Measurements from ENCODE around the gene IRGC.

Gene IRGC

DNA sequence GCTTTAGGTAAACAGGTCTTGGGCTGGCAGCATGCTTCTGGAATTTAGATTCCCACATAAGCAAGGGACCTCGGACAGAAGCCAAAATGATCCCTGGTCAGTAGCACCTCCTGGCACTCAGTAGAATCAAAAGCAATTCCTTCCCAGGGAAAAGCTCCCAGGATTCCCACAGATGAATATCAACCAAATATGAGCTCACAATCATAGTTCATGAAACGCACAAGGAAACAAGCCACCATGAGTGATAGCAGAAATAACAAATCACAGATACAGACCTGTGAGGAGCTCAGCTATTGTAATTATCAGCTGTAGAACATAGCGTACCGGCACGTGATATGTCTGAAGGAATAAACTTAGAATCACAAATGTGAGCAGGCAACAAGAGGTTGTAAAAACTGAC, 24.1 kb upstream of the IRGC start:
- DNase-seq (ENCODE audit: low read depth) = no peak

DNA sequence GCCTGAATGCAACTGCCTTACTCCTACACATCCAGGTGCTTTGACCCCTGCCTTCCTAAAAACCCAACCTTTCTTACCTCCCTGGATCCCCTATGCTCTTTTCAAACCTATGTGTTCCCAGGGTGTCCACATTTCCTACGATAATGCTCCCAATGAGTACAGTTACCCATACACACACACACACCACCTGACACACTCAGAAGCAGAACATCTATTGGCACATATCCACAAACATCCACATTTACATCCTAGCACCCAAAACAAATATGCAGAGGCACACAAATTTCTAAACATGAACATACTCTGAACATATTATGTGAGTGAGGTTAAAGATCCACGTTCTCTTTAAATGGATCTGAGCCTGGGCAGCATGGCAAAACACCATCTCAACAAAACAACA, 23.5 kb upstream of the IRGC start:
- no peak for DNase-seq (ENCODE audit: low read depth)

DNA sequence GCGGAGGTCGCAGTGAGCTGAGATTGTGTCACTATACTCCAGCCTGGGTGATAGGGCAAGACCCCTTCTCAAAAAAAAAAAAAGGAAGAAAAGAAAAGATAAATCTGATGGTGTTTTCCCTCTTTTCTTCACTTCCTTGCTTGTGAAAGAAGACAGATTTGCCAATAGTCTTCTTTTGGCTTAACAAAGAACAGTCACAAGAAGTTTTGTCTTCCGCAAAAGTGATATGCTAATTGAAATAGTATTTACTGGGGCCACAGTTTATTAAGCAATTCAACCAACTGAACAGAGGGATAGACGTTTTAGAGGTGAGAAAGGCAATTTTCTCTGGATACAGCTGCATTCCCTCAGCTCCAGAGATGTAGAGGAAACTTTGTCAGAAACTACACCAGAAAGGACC, 23.0 kb upstream of the IRGC start:
- no peak for DNase-seq (ENCODE audit: low read depth)

DNA sequence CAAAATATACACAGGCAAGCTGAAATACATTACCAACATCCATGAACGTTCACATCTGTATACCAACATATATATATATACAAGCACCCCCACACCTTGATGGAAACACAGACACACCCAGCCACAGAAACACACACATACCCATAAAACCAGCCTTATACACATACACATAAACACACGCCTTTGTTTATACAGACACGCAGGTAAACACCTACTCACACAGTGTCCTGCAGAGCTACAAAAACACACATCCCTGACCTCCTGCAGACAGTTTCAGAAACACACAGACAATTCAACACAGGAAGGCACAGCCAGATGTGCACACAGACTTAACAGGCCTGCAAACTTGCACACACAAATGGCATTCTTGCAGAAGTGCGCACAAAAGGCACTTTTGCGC, 21.3 kb upstream of the IRGC start:
- DNase-seq (ENCODE audit: low read depth) = no peak

DNA sequence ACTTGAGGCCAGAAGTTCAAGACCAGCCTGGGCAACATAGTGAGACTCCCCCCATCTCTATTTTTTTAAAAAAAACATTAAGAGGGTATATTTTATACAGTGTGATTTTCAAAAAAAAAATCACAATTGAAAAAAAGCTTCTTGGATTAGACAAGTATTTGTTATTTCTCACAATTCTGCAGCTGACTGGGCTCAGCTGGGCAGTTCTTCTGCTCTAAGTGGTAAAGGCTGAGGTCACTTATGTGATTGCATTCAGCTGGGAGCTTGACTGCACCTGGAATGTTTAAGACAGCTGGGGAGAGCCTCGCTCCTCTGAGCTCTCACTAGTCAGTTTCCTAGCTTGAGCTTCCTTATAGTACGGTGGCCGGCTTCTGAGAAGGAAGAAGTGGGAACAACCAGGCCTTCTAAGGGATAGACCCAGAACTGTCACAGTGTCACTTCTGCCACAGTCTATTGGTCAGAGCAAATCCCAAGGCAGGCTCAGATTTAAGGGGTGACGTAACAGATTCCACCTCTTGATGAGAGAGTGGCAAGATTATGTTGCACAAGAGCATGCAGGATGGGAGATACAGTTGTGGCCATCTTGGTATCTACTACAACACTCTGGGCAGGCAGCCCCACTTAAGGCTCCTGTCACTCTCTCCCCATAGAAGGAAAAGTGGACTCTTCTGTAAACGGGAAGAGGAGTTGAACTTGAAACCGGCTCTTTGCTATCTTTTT, 19.7 kb upstream of the IRGC start:
- DNase-seq (ENCODE audit: low read depth) = no peak

DNA sequence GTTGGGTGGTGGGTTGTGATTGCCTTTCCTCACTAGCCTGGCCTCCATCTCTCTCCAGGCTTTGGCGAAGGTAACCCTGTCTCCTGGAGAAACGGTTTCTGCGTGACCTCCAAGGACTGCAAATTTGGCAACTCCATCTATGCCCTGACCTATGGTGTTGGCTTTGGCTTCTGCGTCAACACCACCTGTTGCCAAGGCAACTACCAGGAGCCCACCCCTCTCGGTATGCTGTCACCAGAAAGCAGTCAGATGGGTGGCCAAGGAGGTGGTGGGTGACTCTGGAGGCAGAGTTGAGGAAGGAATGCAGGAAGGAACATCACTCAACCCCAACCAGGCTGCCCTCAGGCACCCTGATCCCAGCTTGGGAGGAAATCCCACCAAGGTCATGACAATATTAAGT, 18.6 kb upstream of the IRGC start:
- DNase-seq (ENCODE audit: low read depth) = no peak

DNA sequence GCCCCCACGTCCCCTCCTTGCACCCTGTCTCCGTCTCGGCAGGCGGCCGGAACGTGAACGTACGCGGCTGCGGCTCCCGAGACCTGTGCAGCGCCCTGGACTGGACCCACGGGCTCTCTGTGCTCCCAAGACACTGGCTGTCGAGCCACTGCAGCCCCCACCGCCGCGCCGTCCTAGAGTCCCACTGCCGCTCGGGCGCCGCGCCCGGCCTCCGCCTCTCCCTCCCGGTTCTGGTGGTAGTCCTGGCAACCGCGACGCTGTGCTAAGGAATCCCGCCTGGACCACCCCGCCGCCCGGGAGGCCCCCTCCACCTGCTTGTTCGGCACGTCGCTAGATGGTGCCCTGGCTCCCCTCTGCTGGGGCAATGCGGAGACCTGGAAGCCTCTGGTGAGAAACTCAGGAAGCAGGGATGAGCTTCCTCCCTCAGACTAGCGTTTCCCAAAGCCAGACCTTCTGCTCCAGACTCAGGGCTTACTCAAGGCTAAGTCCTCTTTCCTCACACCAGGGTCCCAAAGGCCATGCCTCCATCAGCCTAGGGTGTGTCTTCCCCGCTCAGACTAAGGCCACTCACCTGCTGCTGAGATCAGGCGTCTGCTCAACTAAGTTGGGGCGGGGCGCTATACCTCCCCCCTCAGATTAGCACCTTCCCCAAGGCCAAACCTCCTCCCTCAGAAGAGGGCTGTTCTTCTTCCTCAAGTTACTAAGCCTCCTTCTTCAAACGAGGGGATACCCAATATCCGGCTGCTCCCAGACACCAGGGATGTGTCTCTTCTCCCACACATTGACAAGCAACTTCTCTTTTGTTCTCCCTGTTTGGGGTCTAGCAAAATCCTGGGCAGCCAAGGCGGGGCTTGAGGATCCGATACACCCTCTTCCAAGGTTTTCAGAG, 16.1 kb upstream of the IRGC start:
- DNase-seq (ENCODE audit: low read depth) = no peak

DNA sequence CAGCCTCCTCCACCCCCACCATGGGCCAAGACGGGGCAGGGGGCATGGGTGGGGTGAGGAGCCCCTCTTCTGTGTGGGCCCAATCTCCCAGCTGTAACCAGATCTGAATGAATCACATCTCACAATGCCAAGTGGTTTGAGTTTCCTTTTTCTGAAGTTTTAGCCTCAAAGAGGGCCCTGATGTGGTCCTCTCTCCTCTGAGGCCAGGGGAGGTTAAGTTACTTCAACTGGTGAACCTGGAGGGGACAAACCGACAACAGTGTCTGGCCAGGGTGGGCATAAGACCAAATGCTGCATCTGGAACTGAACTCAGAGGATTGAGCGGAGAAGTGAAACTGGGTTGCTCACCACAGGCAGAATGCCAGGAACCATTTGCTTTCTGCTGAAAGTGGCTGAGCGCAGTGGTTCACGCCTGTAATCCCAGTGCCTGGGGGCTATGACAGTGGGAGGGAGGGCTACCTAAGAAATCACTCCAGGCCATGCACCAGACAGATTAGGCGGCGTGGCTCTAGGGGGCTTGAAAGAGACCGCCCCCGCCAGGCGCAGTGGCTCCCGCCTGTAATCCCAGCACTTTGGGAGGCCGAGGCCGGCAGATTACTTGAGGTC, 15.4 kb upstream of the IRGC start:
- no peak for DNase-seq (ENCODE audit: low read depth)

DNA sequence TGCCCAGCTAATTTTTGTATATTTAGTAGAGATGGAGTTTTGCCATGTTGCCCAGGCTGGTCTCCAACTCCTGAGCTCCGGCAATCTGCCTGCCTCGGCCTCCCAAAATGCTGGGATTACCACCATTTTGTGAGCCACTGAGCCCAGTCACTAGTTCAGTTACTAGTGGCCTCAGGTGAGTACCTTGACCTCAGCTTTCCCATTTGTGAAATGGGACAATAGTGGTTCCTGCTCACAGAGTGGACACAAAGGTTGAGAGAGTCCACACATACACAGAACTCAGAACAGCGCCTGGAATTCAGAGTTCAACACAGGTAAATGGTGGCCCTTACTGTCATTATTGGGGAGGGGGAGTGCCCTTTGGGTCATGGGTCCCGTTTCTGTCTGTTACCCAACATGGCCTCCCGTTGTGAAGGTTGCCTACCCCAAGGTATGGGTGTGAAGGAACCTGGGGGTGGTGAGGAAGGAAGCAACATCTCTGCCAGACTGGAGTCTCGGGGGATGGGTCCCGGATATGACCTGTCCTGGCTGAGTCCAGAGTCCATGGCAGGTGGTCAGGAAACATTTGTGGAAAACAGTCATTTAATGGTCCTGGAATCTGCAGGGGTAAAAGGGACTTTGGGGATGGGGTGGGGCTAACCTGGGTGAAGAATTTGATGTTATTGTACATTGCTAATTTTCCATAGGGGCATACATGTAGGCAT, 11.7 kb upstream of the IRGC start:
- DNase-seq (ENCODE audit: low read depth) = no peak

DNA sequence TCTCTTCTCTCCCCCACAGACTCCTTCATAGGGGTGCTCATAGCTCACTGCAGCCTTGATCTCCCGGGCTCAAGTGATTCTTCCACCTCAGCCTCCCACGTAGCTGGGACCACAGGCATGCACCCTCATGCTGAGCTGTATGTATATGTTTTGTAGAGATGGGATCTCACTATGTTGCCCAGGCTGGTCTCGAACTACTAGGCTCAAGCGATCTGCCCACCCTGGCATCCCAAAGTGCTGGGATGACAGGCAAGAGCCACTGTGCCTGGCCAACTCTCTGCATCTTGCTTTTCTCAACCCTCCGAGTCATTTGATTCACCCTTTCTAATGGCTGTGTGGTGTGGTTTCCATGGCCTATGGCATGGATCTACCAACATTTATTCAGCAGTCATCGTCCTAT, 10.1 kb upstream of the IRGC start:
- no peak for DNase-seq (ENCODE audit: low read depth)

DNA sequence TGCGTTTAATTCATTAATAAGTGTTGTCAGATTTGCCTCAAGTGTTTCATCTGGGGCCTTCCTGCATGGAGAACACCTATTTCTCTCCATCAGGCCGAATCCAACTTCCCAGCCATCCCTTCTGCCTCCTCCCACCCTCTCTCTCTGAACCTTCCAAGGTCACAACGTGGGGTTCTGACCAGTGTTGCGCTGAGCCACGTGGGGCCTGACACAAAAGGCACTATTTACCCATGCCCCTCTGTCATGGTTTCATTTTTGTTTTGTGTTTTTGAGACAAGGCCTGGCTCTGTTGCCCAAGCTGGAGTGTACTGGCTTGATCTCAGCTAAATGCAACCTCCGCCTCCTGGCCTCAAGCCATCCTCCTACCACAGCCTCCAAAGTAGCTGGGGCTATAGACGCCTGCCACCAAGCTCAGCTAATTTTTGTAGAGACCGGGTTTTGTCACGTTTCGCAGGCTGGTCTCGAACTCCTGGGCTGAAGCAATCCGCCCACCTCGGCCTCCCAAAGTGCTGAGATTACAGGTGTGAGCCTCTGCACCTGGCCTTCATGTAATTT, 8.6 kb upstream of the IRGC start:
- no peak for DNase-seq (ENCODE audit: low read depth)

DNA sequence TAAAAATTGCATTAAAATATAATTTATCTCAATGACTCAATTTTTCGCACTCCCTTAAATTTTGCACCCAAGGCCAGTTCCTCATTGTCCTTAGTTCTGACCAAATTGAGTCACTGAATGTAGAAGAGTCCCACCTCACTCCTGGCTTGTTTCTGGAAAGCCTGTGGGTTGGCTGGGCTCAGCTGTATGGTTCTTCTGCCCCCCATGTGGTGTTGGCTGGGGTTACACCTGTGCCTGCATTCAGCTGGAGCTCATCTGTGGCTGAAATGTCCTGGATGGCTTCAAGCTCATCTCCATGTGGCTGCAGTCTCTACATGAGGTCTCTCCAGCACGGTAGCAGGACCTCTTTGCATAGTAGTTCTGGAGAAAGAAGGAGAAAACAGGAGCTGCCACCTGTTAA, 7.2 kb upstream of the IRGC start:
- no peak for DNase-seq (ENCODE audit: low read depth)

DNA sequence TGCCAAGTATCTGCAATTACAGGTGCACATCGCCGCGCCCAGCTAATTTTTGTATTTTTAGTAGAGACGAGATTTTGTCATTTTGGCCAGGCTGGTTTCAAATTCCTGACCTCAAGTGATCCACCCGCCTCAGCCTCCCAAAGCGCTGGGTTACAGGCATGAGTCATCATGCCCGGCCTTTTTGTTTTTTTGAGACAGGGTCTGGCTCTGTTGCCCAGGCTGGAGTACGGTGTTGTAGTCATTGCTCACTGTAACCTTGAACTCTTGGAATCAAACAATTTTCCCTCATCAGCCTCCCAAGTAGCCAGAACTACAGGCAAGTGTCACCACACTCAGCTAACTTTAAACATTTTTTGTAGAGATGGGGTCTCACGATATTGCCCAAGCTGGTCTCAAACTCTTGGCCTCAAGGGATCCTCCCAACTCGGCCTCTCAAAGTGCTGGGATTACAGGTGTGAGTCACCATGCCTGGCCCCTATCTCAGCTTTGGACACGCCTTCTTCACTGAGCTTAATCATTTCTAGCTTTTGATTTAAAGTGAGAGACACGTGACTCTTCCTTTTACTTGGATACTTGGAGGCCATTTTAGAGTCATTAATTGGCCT, 4.0 kb upstream of the IRGC start:
- no peak for DNase-seq (ENCODE audit: low read depth)

DNA sequence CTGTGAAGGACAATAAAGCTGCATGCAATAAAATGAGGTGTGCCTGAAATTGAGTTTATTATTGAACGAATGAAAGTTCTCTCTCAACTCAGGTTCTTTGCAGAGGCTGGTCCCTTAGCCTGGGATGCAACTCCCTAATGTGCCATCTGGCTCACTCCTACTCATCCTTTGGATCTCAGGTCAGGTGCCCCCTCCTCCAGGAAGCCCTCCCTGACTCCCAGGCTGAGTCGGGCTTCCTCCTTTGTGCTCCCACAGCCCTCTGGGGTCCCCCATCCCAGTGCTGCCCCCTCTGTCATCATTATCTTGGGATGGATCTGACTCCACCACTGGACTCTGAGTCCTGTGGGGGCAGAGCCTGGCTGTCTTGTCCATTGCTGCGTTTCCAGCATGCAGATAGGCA, 2.7 kb upstream of the IRGC start:
- DNase-seq (ENCODE audit: low read depth) = no peak

DNA sequence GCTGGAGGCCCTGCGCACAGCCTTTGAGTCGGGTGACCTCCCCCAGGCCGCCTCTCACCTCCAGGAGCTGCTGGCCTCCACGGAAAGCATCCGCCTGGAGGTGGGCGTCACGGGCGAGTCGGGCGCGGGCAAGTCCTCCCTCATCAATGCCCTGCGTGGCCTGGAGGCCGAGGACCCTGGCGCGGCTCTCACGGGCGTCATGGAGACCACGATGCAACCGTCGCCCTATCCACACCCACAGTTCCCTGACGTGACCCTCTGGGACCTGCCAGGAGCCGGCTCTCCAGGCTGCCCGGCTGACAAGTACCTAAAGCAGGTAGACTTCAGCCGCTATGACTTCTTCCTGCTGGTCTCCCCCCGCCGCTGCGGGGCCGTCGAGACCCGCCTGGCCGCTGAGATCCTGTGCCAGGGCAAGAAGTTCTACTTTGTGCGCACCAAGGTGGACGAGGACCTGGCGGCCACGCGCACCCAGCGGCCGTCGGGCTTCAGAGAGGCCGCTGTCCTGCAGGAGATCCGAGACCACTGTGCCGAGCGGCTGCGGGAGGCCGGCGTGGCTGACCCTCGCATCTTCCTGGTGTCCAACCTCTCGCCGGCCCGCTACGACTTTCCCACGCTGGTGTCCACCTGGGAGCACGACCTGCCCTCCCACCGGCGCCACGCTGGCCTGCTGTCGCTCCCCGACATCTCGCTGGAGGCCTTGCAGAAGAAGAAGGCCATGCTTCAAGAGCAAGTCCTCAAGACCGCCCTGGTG, 2.9 kb downstream of the IRGC start:
- DNase-seq (ENCODE audit: low read depth) = no peak

DNA sequence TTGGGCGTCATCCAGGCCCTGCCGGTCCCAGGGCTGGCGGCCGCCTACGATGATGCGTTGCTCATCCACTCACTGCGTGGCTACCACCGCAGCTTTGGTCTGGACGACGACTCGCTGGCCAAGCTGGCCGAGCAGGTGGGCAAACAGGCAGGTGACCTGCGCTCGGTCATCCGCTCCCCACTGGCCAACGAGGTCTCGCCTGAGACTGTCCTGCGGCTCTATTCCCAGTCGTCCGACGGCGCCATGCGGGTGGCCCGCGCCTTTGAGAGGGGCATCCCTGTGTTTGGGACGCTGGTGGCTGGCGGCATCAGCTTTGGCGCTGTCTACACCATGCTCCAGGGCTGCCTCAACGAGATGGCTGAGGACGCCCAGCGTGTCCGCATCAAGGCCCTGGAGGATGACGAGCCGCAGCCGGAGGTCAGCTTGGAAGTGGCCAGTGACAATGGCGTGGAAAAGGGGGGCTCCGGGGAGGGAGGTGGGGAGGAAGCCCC, 3.5 kb downstream of the IRGC start:
- DNase-seq (ENCODE audit: low read depth) = no peak

DNA sequence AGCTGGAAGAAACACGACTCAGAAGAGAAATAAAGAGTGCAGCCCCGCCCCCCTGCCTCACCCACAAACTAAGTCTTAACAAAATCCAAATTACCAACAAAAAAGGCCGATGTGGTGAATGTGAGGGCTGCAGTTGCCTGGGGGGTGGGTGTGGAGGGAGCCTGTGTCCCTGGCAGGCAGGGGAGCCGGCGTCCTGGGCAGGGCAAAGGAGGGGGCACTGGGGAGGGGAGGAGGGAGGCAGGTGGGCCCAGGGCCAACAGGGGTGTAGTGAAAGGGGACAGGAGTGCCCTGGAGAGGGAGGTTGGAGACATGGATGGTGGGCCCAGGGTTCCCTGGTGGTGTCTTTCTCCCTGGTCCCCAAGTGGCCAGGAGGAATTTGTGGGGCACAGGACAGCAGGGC, 4.0 kb downstream of the IRGC start:
- DNase-seq (ENCODE audit: low read depth) = no peak

DNA sequence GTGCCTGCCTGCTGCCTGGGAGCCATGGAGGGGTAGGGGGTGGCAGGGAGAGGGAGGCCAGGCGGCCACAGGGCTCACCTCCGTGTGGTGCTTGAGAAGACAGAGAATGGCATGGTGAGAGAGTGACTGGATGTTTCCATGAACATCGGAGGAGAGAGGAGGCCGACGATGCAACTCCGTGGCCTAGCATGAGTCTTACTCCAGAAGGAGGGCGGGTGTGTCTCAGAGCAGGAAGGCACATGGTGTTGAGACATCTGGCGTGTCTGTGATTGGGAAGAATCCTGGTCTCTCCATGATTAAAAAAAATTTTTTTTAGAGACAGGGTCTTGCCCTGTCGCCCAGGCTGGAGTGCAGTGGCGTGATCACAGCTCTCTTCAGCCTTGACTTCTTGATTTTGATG, 5.1 kb downstream of the IRGC start:
- no peak for DNase-seq (ENCODE audit: low read depth)

DNA sequence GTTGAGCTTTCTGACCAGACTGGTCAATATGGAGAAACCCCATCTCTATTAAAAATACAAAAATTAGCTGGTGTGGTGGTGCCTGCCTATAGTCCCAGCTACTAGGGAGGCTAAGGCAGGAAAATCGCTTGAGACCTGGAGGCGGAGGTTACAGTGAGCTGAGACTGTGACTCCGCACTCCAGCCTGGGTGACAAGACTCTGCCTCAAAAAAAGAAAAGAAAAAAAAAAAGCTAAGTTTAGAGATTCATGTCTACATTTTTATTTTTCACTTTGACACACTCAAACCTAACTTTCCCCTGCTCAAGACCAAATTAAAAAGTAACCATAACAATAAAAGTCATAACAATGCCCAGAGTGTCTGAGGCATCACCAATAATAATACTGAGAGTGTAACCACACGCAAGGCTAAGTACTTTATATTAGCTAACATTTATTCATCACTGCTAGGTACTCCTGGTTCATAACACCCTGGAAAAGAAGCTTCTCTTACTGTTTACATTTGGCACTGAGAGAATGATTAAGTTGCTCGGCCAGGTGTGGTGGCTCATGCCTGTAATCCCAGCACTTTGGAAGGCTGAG, 5.7 kb downstream of the IRGC start:
- DNase-seq (ENCODE audit: low read depth) = no peak

DNA sequence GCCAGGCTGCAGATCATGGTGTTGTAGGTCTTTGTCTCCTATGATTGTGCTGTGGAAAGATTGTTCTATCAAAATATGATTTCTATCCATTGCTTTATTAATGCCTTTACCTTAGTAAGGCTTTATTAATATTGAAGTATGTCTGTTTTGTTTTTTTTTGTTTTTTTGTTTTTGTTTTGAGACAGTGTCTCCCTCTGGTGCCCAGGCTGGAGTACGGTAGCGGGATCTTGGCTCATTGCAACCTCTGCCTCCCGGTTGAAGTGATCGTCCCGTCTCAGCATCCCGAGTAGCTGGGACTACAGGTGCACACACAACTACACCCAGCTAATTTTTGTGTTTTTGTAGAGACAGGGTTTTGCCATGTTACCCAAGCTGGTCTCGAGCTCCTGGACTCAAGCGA, 7.7 kb downstream of the IRGC start:
- DNase-seq (ENCODE audit: low read depth) = no peak

DNA sequence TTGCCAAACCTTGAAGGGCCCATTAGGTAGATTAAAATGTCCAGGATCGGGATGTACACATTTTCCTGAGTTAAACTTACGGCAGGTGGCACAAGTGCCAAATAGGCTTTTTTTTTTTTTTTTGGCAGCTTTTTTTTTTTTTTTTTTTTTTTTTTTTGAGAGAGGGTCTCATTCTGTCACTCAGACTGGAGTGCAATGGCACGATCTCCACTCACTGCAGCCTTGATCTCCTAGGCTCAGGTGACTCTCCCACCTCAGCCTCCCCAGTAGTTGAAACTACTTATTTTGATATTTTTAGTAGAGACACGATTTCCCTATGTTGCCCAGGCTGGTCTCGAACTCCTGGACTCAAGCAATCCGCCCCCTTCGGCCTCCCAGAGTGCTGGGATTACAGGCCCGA, 9.0 kb downstream of the IRGC start:
- DNase-seq (ENCODE audit: low read depth) = no peak
